Activated naive CD4-positive, alpha-beta T cell treated with anti-CD3 and anti-CD28 coated beads, Interleukin-2, amount 50 U/mL, for 72 hours (primary cell): Measurements from ENCODE around the gene AHSG. TPM values are rescaled to one million over a fixed set of nuclear protein-coding genes. Genes with fewer than 3 reads are reported as not detected.

Experiments used
- ATAC-seq, 2 donors: fragments of 150-1000 bp; cut with Tn5 transposase; 2 replicates each; pipeline ENCODE4 v1.10.0; 2021; ENCODE audit warnings: mild to moderate bottlenecking in 2 of 2, moderate library complexity in 2 of 2
- DNase-seq, 2 donors: peaks; one replicate each; pipeline ENCODE4 v3.0.0; 2021 to 2022; ENCODE audit warnings: low spot score in 2 of 2
- H3K27ac Mint-ChIP-seq, 2 donors: one replicate each; pipeline ENCODE4 v1.8.0; 2022; ENCODE audit warnings: mild to moderate bottlenecking in 2 of 2, mixed read lengths in 2 of 2
- H3K36me3 Mint-ChIP-seq, 2 donors: one replicate each; pipeline ENCODE4 v1.8.0; 2022; ENCODE audit warnings: mixed read lengths in 2 of 2
- H3K9me3 Mint-ChIP-seq, 2 donors: one replicate each; pipeline ENCODE4 v1.8.0; 2022; ENCODE audit warnings: mixed read lengths in 2 of 2
- total RNA-seq, 2 donors: library from RNA; stranded (reverse); gene quantifications; one replicate each; pipeline ENCODE4 v1.2.3, GENCODE V29; 2022

The AHSG gene
- total RNA-seq, 2 donors from 2014 or later = 0.25 TPM; not detected in 1

GRCh38 chr3:186608624-186609215 lies 4.1 kb upstream of the AHSG start:
- no peak for DNase-seq
- H3K27ac Mint-ChIP-seq = no peak overlapping the region
- no peaks in the 10 kb centered on the region for H3K36me3 Mint-ChIP-seq
- no peaks in the 10 kb centered on the region for H3K9me3 Mint-ChIP-seq
- no peak for ATAC-seq

GRCh38 chr3:186609247-186609868 lies 3.5 kb upstream of the AHSG start:
- ATAC-seq (peak in 1 of 2 donors; percentile 35), DNase-seq (no peak)
- no peaks in the 10 kb centered on the region for H3K36me3 Mint-ChIP-seq
- H3K27ac Mint-ChIP-seq = no peak overlapping the region
- H3K9me3 Mint-ChIP-seq = no peaks in the 10 kb centered on the region

- H3K9me3 Mint-ChIP-seq = no peaks in the 10 kb centered on the region
- H3K36me3 Mint-ChIP-seq = no peaks in the 10 kb centered on the region
- no peak overlapping the region for H3K27ac Mint-ChIP-seq
- ATAC-seq (no peak), DNase-seq (no peak)
Measured at GRCh38 chr3:186612065-186612464, 795 bp upstream of the AHSG start.

- H3K27ac Mint-ChIP-seq = peak overlapping the region in 1 of 2 donors; percentile 7
- ATAC-seq (no peak), DNase-seq (no peak)
- H3K9me3 Mint-ChIP-seq = no peaks in the 10 kb centered on the region
- no peaks in the 10 kb centered on the region for H3K36me3 Mint-ChIP-seq
Measured at GRCh38 chr3:186613637-186614265, 891 bp downstream of the AHSG start.

GRCh38 chr3:186614266-186614596 lies 1.4 kb downstream of the AHSG start:
- no peaks in the 10 kb centered on the region for H3K36me3 Mint-ChIP-seq
- no peaks in the 10 kb centered on the region for H3K9me3 Mint-ChIP-seq
- peak overlapping the region in 1 of 2 donors; percentile 7 for H3K27ac Mint-ChIP-seq
- no peak for DNase-seq
- no peak for ATAC-seq

GRCh38 chr3:186614597-186615483 lies 2.0 kb downstream of the AHSG start:
- H3K36me3 Mint-ChIP-seq = no peaks in the 10 kb centered on the region
- peak; percentile 42 to 49 for ATAC-seq
- DNase-seq = peak; percentile 73 to 81
- peak overlapping the region in 1 of 2 donors; percentile 7 for H3K27ac Mint-ChIP-seq
- H3K9me3 Mint-ChIP-seq = no peaks in the 10 kb centered on the region

- H3K27ac Mint-ChIP-seq = no peak overlapping the region
Measured at GRCh38 chr3:186616299-186616617, 3.4 kb downstream of the AHSG start.

GRCh38 chr3:186617036-186617946 lies 4.4 kb downstream of the AHSG start:
- peak; percentile 97 to 99 for ATAC-seq
- no peaks in the 10 kb centered on the region for H3K36me3 Mint-ChIP-seq
- peak; percentile 84 to 89 for DNase-seq
- no peaks in the 10 kb centered on the region for H3K9me3 Mint-ChIP-seq
- H3K27ac Mint-ChIP-seq = peak overlapping the region; percentile 6 to 67

More at GRCh38 chr3:186616299-186616617, 3.4 kb downstream of the AHSG start:
- Mint-ChIP-seq H3K36me3 (no peaks in the 10 kb centered on the region), H3K9me3 (no peaks in the 10 kb centered on the region)
- no peak for DNase-seq
- ATAC-seq = no peak

- H3K9me3 Mint-ChIP-seq = no peaks in the 10 kb centered on the region
- no peak for DNase-seq
- no peaks in the 10 kb centered on the region for H3K36me3 Mint-ChIP-seq
- H3K27ac Mint-ChIP-seq = no peak overlapping the region
- ATAC-seq = no peak
Measured at GRCh38 chr3:186618318-186618938, 5.6 kb downstream of the AHSG start.

- Mint-ChIP-seq H3K36me3 (no peaks in the 10 kb centered on the region), H3K9me3 (no peaks in the 10 kb centered on the region), H3K27ac (no peak overlapping the region)
- no peak for ATAC-seq
- DNase-seq = no peak
Measured at GRCh38 chr3:186619787-186620212, 6.9 kb downstream of the AHSG start.

GRCh38 chr3:186620213-186621092 lies 7.6 kb downstream of the AHSG start:
- DNase-seq (no peak), ATAC-seq (no peak)
- Mint-ChIP-seq H3K36me3 (no peaks in the 10 kb centered on the region), H3K27ac (no peak overlapping the region), H3K9me3 (no peaks in the 10 kb centered on the region)

GRCh38 chr3:186621894-186622650 lies 9.2 kb downstream of the AHSG start:
- H3K27ac Mint-ChIP-seq = no peak overlapping the region
- no peak for DNase-seq
- no peak for ATAC-seq
- no peaks in the 10 kb centered on the region for H3K36me3 Mint-ChIP-seq
- H3K9me3 Mint-ChIP-seq = no peaks in the 10 kb centered on the region

- DNase-seq (no peak), ATAC-seq (no peak)
- Mint-ChIP-seq H3K27ac (no peak overlapping the region), H3K36me3 (no peaks in the 10 kb centered on the region), H3K9me3 (no peaks in the 10 kb centered on the region)
Measured at GRCh38 chr3:186622651-186623310, 9.9 kb downstream of the AHSG start.

GRCh38 chr3:186624598-186624997 lies 11.7 kb downstream of the AHSG start:
- H3K9me3 Mint-ChIP-seq = no peaks in the 10 kb centered on the region
- H3K36me3 Mint-ChIP-seq = no peaks in the 10 kb centered on the region
- DNase-seq (no peak), ATAC-seq (no peak)
- H3K27ac Mint-ChIP-seq = no peak overlapping the region
